ENCODE data around the gene ODF2L. TPM values are rescaled to one million over a fixed set of nuclear protein-coding genes. Genes with fewer than 3 reads are reported as not detected.

The ODF2L gene
- total RNA-seq, 2 experiments from 2014 or later, result 68.1 to 71.2 TPM

- Histone ChIP-seq H3K4me1 (ENCODE audit: insufficient read depth, low read length) (peaks cover 3% of the 10 kb centered on the region), H3K36me3 (ENCODE audit: insufficient read depth, low read length) (no peaks in the 10 kb centered on the region), H3K4me3 (ENCODE audit: low read length) (no peak overlapping the region), H3K27me3 (ENCODE audit: control insufficient read depth in 1 of 2, insufficient read depth in 2 of 2, low read length in 2 of 2) (no peaks in the 10 kb centered on the region), H3K27ac (ENCODE audit: low read depth in 1 of 2, low read length in 2 of 2) (no peak overlapping the region), H3K9me3 (ENCODE audit: control insufficient read depth in 1 of 2, insufficient read depth in 1 of 2, low read length in 2 of 2) (no peaks in the 10 kb centered on the region)
- Mint-ChIP-seq H3K27me3 (no peaks in the 10 kb centered on the region), H3K36me3 (ENCODE audit: low read depth) (no peaks in the 10 kb centered on the region), H3K4me1 (ENCODE audit: low read depth) (peaks cover 5% of the 10 kb centered on the region), H3K27ac (no peak overlapping the region), H3K9me3 (no peaks in the 10 kb centered on the region), H3K4me3 (no peak overlapping the region)
- CTCF ChIA-PET, result no interaction called here
- POLR2A ChIA-PET, result no interaction called here
- intact Hi-C loops (cut with DNase I, micrococcal nuclease), result loop anchor here in 1 of 2 experiments (5.0 kb wide), 1 partner anchor 81 kb away; no protein-coding TSS in a partner anchor
- DNase-seq, result no peak
- TF ChIP-seq CTCF (IDR thresholded peaks at IDR 0.05), result no peak
- no peak for ATAC-seq (ENCODE audit: poor library complexity)
Observed at GRCh38 chr1:86421601-86422280, 25.6 kb upstream of the ODF2L start.

DNA sequence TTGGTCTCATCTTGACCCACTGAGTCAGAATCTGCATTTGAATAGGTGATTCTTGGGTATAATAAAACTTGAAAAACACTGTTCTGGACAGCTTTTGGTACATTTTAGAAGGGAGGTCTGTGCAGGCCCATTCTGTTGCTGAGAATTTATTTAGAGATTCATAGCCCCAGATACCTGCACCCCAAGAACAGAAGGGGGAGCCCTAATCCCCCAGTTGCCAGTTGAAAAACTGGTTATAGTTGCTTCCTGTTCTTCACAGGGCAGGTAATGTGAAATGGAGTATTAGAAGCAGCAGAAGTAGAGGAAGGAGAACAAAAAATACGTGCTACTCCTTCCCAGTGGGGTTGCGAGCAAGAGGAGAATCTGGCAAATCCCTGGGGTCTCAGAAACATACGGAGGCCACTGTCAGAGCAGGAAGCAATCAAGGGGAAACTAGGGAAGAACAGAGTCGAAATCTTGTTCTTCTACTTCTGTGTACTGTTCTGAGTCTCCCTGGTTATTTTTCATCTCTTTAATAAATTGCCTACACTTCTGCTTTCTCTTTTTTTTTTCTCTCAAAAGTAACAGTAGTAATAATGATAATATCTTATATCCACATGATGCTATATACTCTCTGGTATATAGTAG lies 23.3 kb upstream of the ODF2L start:
- H3K27ac ChIP-seq (ENCODE audit: low read depth in 1 of 2, low read length in 2 of 2), result no peak overlapping the region
- Mint-ChIP-seq H3K4me1 (ENCODE audit: low read depth) (peaks cover 5% of the 10 kb centered on the region), H3K27me3 (no peaks in the 10 kb centered on the region), H3K36me3 (ENCODE audit: low read depth) (no peaks in the 10 kb centered on the region), H3K27ac (no peak overlapping the region), H3K9me3 (no peaks in the 10 kb centered on the region), H3K4me3 (peak overlapping the region; percentile 26)
- peaks cover 3% of the 10 kb centered on the region for H3K4me1 ChIP-seq (ENCODE audit: insufficient read depth, low read length)
- peak; percentile 69 for TF ChIP-seq CTCF (IDR thresholded peaks at IDR 0.05)
- H3K27me3 ChIP-seq (ENCODE audit: control insufficient read depth in 1 of 2, insufficient read depth in 2 of 2, low read length in 2 of 2), result no peaks in the 10 kb centered on the region
- H3K36me3 ChIP-seq (ENCODE audit: insufficient read depth, low read length), result no peaks in the 10 kb centered on the region
- H3K9me3 ChIP-seq (ENCODE audit: control insufficient read depth in 1 of 2, insufficient read depth in 1 of 2, low read length in 2 of 2), result no peaks in the 10 kb centered on the region
- ChIA-PET POLR2A (no interaction called here), CTCF (no interaction called here)
- no peak overlapping the region for H3K4me3 ChIP-seq (ENCODE audit: low read length)
- peak in 13 of 14 experiments; percentile 5 to 73 (median 25) for DNase-seq
- ATAC-seq (ENCODE audit: poor library complexity), result peak; percentile 98
- intact Hi-C loops (cut with DNase I, micrococcal nuclease), result loop anchor here in 1 of 2 experiments (2.0 kb wide), 1 partner anchor 83 kb away; no protein-coding TSS in a partner anchor

DNA sequence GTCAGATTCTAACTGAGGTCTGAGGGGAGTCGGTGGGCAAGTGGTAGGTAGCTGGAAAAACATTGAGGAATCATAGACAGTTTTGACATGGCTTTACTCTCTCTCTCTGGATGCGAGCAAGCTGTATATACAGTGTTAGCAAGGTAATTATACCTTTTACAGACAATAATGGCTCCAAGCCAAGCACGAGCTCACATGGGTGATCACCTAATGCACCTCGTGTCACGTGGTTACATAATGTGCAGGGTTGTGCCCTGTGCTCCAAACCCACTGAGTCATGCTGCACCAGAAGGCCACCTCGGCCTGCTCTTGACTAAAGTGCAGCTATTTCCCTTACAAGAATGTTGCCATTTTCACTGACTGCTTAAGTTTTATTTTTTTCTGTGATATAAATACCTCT lies 20.2 kb upstream of the ODF2L start:
- Histone ChIP-seq H3K27me3 (ENCODE audit: control insufficient read depth in 1 of 2, insufficient read depth in 2 of 2, low read length in 2 of 2) (no peaks in the 10 kb centered on the region), H3K4me1 (ENCODE audit: insufficient read depth, low read length) (peaks cover 3% of the 10 kb centered on the region), H3K36me3 (ENCODE audit: insufficient read depth, low read length) (no peaks in the 10 kb centered on the region), H3K27ac (ENCODE audit: low read depth in 1 of 2, low read length in 2 of 2) (no peak overlapping the region), H3K9me3 (ENCODE audit: control insufficient read depth in 1 of 2, insufficient read depth in 1 of 2, low read length in 2 of 2) (no peaks in the 10 kb centered on the region), H3K4me3 (ENCODE audit: low read length) (no peak overlapping the region)
- Mint-ChIP-seq H3K4me3 (no peak overlapping the region), H3K9me3 (no peaks in the 10 kb centered on the region), H3K4me1 (ENCODE audit: low read depth) (peaks cover 5% of the 10 kb centered on the region), H3K27ac (no peak overlapping the region), H3K27me3 (no peaks in the 10 kb centered on the region), H3K36me3 (ENCODE audit: low read depth) (no peaks in the 10 kb centered on the region)
- POLR2A ChIA-PET, result no interaction called here
- intact Hi-C loops (cut with DNase I, micrococcal nuclease), result no loop called here
- DNase-seq (no peak), ATAC-seq (ENCODE audit: poor library complexity) (no peak)
- CTCF ChIA-PET, result interaction anchor here (1.3 kb wide), 1 partner anchor 57 kb away, joined by 3 read pairs; no protein-coding TSS in a partner anchor
- no peak for TF ChIP-seq CTCF (IDR thresholded peaks at IDR 0.05)

Measured in CD4-positive, alpha-beta T cell (primary cell).